Panc1 (cell line): ENCODE results near the gene CCDC47. TPM values are rescaled to one million over a fixed set of nuclear protein-coding genes. Genes with fewer than 3 reads are reported as not detected.

Experiments used
- ATAC-seq: fragments of 200-7000 bp; cut with Tn5 transposase; 2 replicates; pipeline ENCODE4 v1.9.1; 2020; ENCODE audit warnings: mild to moderate bottlenecking, moderate library complexity
- BruUV-seq: library from RNA; stranded (reverse); fragments of 400-500 nt; replicated peaks from 2 replicates; lab custom pipeline; 2021; lab: Mats Ljungman, UMichigan
- CTCF ChIA-PET: fragments of 300-600 bp; sonication (Branson Sonifier 250); formaldehyde crosslinking; loops from one replicate; lab custom pipeline; 2022; ENCODE audit warnings: antibody characterized with exemption; lab: Charles Lee
- POLR2A ChIA-PET: fragments of 300-600 bp; sonication (Branson Sonifier 250); formaldehyde crosslinking; loops from one replicate; lab custom pipeline; 2022; ENCODE audit warnings: antibody characterized with exemption; lab: Charles Lee
- DNase-seq: peaks from one replicate; pipeline ENCODE4 v3.0.0-alpha.2; 2010; ENCODE audit warnings: low read depth, low spot score
- H3K27ac ChIP-seq: 2 replicates; pipeline ENCODE4 v1.5.1; 2011; ENCODE audit warnings: mild to moderate bottlenecking, low read length, inconsistent platforms
- H3K27me3 ChIP-seq: fragments of 200-500 bp; sonication (Bioruptor generic); 2 replicates; pipeline ENCODE4 v1.6.0; 2014; ENCODE audit warnings: low read length, inconsistent platforms; ENCODE audit not compliant: control insufficient read depth, insufficient read depth
- H3K36me3 ChIP-seq: fragments of 200-500 bp; sonication (Bioruptor generic); 2 replicates; pipeline ENCODE4 v1.5.1; 2014; ENCODE audit warnings: inconsistent platforms, mild to moderate bottlenecking, low read length, moderate library complexity; ENCODE audit not compliant: control insufficient read depth, insufficient read depth
- H3K4me1 ChIP-seq: 2 replicates; pipeline ENCODE4 v1.5.1; 2011; ENCODE audit warnings: inconsistent platforms, mild to moderate bottlenecking, low read length, moderate library complexity; ENCODE audit not compliant: control insufficient read depth, insufficient read depth
- H3K4me3 ChIP-seq, 2 experiments: 2 replicates each; pipeline ENCODE4 v1.5.1; 2011 to 2012; ENCODE audit warnings: low read depth in 2 of 2, low read length in 2 of 2, mild to moderate bottlenecking in 2 of 2, inconsistent platforms in 1 of 2, moderate library complexity in 1 of 2
- H3K9me3 ChIP-seq: fragments of 200-500 bp; sonication (Bioruptor generic); 2 replicates; pipeline ENCODE4 v1.5.1; 2014; ENCODE audit warnings: low read depth, mild to moderate bottlenecking, inconsistent platforms, low read length, moderate library complexity; ENCODE audit not compliant: control insufficient read depth, insufficient read depth
- CTCF ChIP-seq: fragments of 450-650 bp; IDR thresholded peaks from 2 replicates; pipeline ENCODE4 v1.5.1; 2017; ENCODE audit warnings: mild to moderate bottlenecking
- POLR2AphosphoS5 ChIP-seq: IDR thresholded peaks from 2 replicates; pipeline ENCODE4 v1.6.1; 2012; ENCODE audit warnings: mild to moderate bottlenecking, low read depth, low read length, moderate library complexity
- SIN3A ChIP-seq: IDR thresholded peaks from 2 replicates; pipeline ENCODE4 v1.6.1; 2012; ENCODE audit warnings: low read depth, mild to moderate bottlenecking, low read length, moderate library complexity, borderline replicate concordance; ENCODE audit not compliant: insufficient read depth
- TCF7L2 ChIP-seq: IDR thresholded peaks from 2 replicates; pipeline ENCODE4 v1.6.1; 2011; ENCODE audit warnings: mild to moderate bottlenecking, low read depth, low read length, inconsistent platforms
- in situ Hi-C: cut with HindIII; loops from 2 replicates; pipeline ENCODE4 v1.10.0; 2016; ENCODE audit warnings: low sequenced_read_pairs, low pct_unique_long_range_greater_than_20kb
- intact Hi-C: fragments of 100-400 bp; cut with micrococcal nuclease; formaldehyde crosslinking; loops from one replicate; pipeline ENCODE4 v1.10.0; 2022; ENCODE audit not compliant: unreplicated experiment
- total RNA-seq: library from RNA; stranded (reverse); gene quantifications from one replicate; pipeline ENCODE4 v1.2.1, GENCODE V29; 2021; ENCODE audit not compliant: unreplicated experiment
- TF ChIP-seq, protein P1 (sequence below), 2 experiments: IDR thresholded peaks; 2 replicates each; pipeline ENCODE4 v1.6.1; 2011 to 2012; ENCODE audit warnings: low read depth in 2 of 2, control low read depth in 1 of 2, low read length in 1 of 2, mild to moderate bottlenecking in 1 of 2, moderate library complexity in 1 of 2; ENCODE audit not compliant: insufficient read depth in 1 of 2

The CCDC47 gene
- total RNA-seq, 1 experiment from 2014 or later: 64.8 TPM

- Histone ChIP-seq H3K4me3 (no peak overlapping the region), H3K9me3 (no peaks in the 10 kb centered on the region), H3K4me1 (no peaks in the 10 kb centered on the region), H3K27me3 (no peaks in the 10 kb centered on the region), H3K36me3 (peaks cover 24% of the 10 kb centered on the region), H3K27ac (no peak overlapping the region)
- no peak for TF ChIP-seq CTCF
- TF ChIP-seq POLR2AphosphoS5: no peak
- no peak for TF ChIP-seq SIN3A
- no peak for TF ChIP-seq TCF7L2
- TF ChIP-seq, protein P1, sequence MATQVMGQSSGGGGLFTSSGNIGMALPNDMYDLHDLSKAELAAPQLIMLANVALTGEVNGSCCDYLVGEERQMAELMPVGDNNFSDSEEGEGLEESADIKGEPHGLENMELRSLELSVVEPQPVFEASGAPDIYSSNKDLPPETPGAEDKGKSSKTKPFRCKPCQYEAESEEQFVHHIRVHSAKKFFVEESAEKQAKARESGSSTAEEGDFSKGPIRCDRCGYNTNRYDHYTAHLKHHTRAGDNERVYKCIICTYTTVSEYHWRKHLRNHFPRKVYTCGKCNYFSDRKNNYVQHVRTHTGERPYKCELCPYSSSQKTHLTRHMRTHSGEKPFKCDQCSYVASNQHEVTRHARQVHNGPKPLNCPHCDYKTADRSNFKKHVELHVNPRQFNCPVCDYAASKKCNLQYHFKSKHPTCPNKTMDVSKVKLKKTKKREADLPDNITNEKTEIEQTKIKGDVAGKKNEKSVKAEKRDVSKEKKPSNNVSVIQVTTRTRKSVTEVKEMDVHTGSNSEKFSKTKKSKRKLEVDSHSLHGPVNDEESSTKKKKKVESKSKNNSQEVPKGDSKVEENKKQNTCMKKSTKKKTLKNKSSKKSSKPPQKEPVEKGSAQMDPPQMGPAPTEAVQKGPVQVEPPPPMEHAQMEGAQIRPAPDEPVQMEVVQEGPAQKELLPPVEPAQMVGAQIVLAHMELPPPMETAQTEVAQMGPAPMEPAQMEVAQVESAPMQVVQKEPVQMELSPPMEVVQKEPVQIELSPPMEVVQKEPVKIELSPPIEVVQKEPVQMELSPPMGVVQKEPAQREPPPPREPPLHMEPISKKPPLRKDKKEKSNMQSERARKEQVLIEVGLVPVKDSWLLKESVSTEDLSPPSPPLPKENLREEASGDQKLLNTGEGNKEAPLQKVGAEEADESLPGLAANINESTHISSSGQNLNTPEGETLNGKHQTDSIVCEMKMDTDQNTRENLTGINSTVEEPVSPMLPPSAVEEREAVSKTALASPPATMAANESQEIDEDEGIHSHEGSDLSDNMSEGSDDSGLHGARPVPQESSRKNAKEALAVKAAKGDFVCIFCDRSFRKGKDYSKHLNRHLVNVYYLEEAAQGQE (IDR thresholded peaks at IDR 0.05; ENCODE audit: insufficient read depth in 1 of 2, low read depth in 2 of 2, low read length in 1 of 2): no peak
- POLR2A ChIA-PET: no interaction called here
- no peak for DNase-seq
- ATAC-seq: no peak
- CTCF ChIA-PET: no interaction called here
- in situ Hi-C loops (no loop called here), intact Hi-C loops (no loop called here)
- BruUV-seq: no TSS peak
Observed at GRCh38 chr17:63816123-63816522, 42.7 kb upstream of the CCDC47 start.

- DNase-seq: no peak
- ChIA-PET CTCF (no interaction called here), POLR2A (no interaction called here)
- Histone ChIP-seq H3K27me3 (no peaks in the 10 kb centered on the region), H3K4me3 (no peak overlapping the region), H3K9me3 (no peaks in the 10 kb centered on the region), H3K4me1 (no peaks in the 10 kb centered on the region), H3K27ac (no peak overlapping the region), H3K36me3 (peaks cover 50% of the 10 kb centered on the region)
- ATAC-seq: no peak
- intact Hi-C loops: no loop called here
- TF ChIP-seq, protein P1 (IDR thresholded peaks at IDR 0.05; ENCODE audit: insufficient read depth in 1 of 2, low read depth in 2 of 2, low read length in 1 of 2): no peak
- TF ChIP-seq SIN3A (no peak), CTCF (no peak), TCF7L2 (no peak), POLR2AphosphoS5 (no peak)
- in situ Hi-C loops: no loop called here
- no TSS peak for BruUV-seq
Observed at GRCh38 chr17:63809970-63810369, 36.6 kb upstream of the CCDC47 start.
